H9 (cell line): ENCODE data around the gene TUBGCP6. TPM values are rescaled to one million over a fixed set of nuclear protein-coding genes. Genes with fewer than 3 reads are reported as not detected.
A peak's percentile ranks its signal among the peaks of the same experiment; 100 is the strongest.

Source experiments
- DNase-seq: peaks from one replicate; pipeline ENCODE4 v3.0.0-alpha.2; 2017
- H2AFZ ChIP-seq: one replicate; pipeline ENCODE4 v1.6.1; 2013; ENCODE audit warnings: mild to moderate bottlenecking, low read length, control low read depth, moderate library complexity
- H2AK5ac ChIP-seq: 2 replicates; pipeline ENCODE4 v1.6.1; 2013; ENCODE audit warnings: low read length, control low read depth, mixed read lengths; ENCODE audit not compliant: insufficient read length
- H2BK120ac ChIP-seq: one replicate; pipeline ENCODE4 v1.6.1; 2013; ENCODE audit warnings: low read depth, mild to moderate bottlenecking, low read length, control low read depth, inconsistent platforms; ENCODE audit not compliant: poor library complexity, severe bottlenecking
- H2BK12ac ChIP-seq: 2 replicates; pipeline ENCODE4 v1.6.1; 2013; ENCODE audit warnings: low read length, control low read depth, mixed read lengths, low read depth; ENCODE audit not compliant: insufficient read length
- H2BK15ac ChIP-seq: 2 replicates; pipeline ENCODE4 v1.6.1; 2013; ENCODE audit warnings: low read depth, low read length, control low read depth
- H2BK20ac ChIP-seq: one replicate; pipeline ENCODE4 v1.6.1; 2013; ENCODE audit warnings: low read depth, mild to moderate bottlenecking, low read length, control low read depth, inconsistent platforms; ENCODE audit not compliant: poor library complexity, severe bottlenecking
- H2BK5ac ChIP-seq: 2 replicates; pipeline ENCODE4 v1.6.1; 2013; ENCODE audit warnings: low read length, control low read depth, mixed read lengths; ENCODE audit not compliant: insufficient read length
- H3K14ac ChIP-seq: 2 replicates; pipeline ENCODE4 v1.6.1; 2013; ENCODE audit warnings: low read length, control low read depth; ENCODE audit not compliant: insufficient read depth
- H3K18ac ChIP-seq: 2 replicates; pipeline ENCODE4 v1.6.1; 2013; ENCODE audit warnings: low read depth, mild to moderate bottlenecking, mixed read lengths, low read length, control low read depth; ENCODE audit not compliant: insufficient read length
- H3K23ac ChIP-seq: 2 replicates; pipeline ENCODE4 v1.6.1; 2013; ENCODE audit warnings: low read length, control low read depth, mixed read lengths, low read depth; ENCODE audit not compliant: insufficient read length
- H3K23me2 ChIP-seq: 2 replicates; pipeline ENCODE4 v1.6.1; 2013; ENCODE audit warnings: low read depth, mild to moderate bottlenecking, mixed read lengths, low read length, control low read depth; ENCODE audit not compliant: insufficient read length, poor library complexity, severe bottlenecking
- H3K27ac ChIP-seq: 2 replicates; pipeline ENCODE4 v1.5.1; 2013; ENCODE audit warnings: low read length, control low read depth, mixed read lengths, low read depth; ENCODE audit not compliant: insufficient read length
- H3K27me3 ChIP-seq: 2 replicates; pipeline ENCODE4 v1.6.1; 2013; ENCODE audit warnings: low read length, control low read depth, inconsistent platforms; ENCODE audit not compliant: insufficient read depth
- H3K4ac ChIP-seq: 2 replicates; pipeline ENCODE4 v1.6.1; 2013; ENCODE audit warnings: low read depth, mild to moderate bottlenecking, control low read depth, inconsistent platforms, low read length, moderate library complexity
- H3K4me1 ChIP-seq: 2 replicates; pipeline ENCODE4 v1.6.1; 2013; ENCODE audit warnings: low read length, control low read depth, inconsistent platforms; ENCODE audit not compliant: insufficient read depth
- H3K4me2 ChIP-seq: 2 replicates; pipeline ENCODE4 v1.6.1; 2013; ENCODE audit warnings: low read length, control low read depth, mixed read lengths; ENCODE audit not compliant: insufficient read length, insufficient read depth
- H3K56ac ChIP-seq: 2 replicates; pipeline ENCODE4 v1.6.1; 2013; ENCODE audit warnings: low read depth, mild to moderate bottlenecking, mixed read lengths, low read length, control low read depth; ENCODE audit not compliant: insufficient read length
- H3K79me1 ChIP-seq: 2 replicates; pipeline ENCODE4 v1.6.1; 2013; ENCODE audit warnings: low read depth, mild to moderate bottlenecking, moderate library complexity, low read length, control low read depth, inconsistent platforms; ENCODE audit not compliant: insufficient read depth, poor library complexity, severe bottlenecking
- H3K79me2 ChIP-seq: 2 replicates; pipeline ENCODE4 v1.6.1; 2013; ENCODE audit warnings: low read length, control low read depth, inconsistent platforms; ENCODE audit not compliant: insufficient read depth
- H3K9ac ChIP-seq: 2 replicates; pipeline ENCODE4 v1.6.1; 2013; ENCODE audit warnings: low read length, control low read depth, mixed read lengths; ENCODE audit not compliant: insufficient read length; ENCODE audit errors: extremely low read depth
- H3K9me3 ChIP-seq: one replicate; pipeline ENCODE4 v1.6.1; 2013; ENCODE audit warnings: low read depth, low read length, inconsistent platforms; ENCODE audit not compliant: control insufficient read depth
- H3T11ph ChIP-seq: one replicate; pipeline ENCODE4 v1.6.1; 2013; ENCODE audit warnings: mild to moderate bottlenecking, low read length, control low read depth, inconsistent platforms
- H4K20me1 ChIP-seq: one replicate; pipeline ENCODE4 v1.6.1; 2013; ENCODE audit not compliant: control insufficient read depth, insufficient read length, insufficient read depth
- H4K5ac ChIP-seq: 2 replicates; pipeline ENCODE4 v1.6.1; 2013; ENCODE audit warnings: low read depth, mild to moderate bottlenecking, mixed read lengths, low read length, control low read depth; ENCODE audit not compliant: insufficient read length
- H4K8ac ChIP-seq: replicated peaks from 2 replicates; pipeline ENCODE4 v1.6.1; 2013; ENCODE audit warnings: low read length, control low read depth, mixed read lengths, low read depth; ENCODE audit not compliant: insufficient read length
- H4K91ac ChIP-seq: 2 replicates; pipeline ENCODE4 v1.6.1; 2013; ENCODE audit warnings: low read depth, mild to moderate bottlenecking, moderate library complexity, mixed read lengths, low read length, control low read depth; ENCODE audit not compliant: insufficient read length
- H3K27ac Mint-ChIP-seq, 3 experiments: 2 replicates in 2 of 3; 3 replicates in 1 of 3; pipeline ENCODE4 v1.8.0; 2020 to 2021; ENCODE audit warnings: mixed read lengths in 3 of 3, mild to moderate bottlenecking in 1 of 3, moderate library complexity in 1 of 3
- H3K27me3 Mint-ChIP-seq: 2 replicates; pipeline ENCODE4 v1.8.0; 2021; ENCODE audit warnings: low read depth, mild to moderate bottlenecking, moderate library complexity, mixed read lengths
- H3K36me3 Mint-ChIP-seq, 3 experiments: 2 replicates in 2 of 3; 3 replicates in 1 of 3; pipeline ENCODE4 v1.8.0; 2020 to 2021; ENCODE audit warnings: low read depth in 3 of 3, mixed read lengths in 3 of 3; ENCODE audit not compliant: insufficient read depth in 1 of 3
- H3K4me1 Mint-ChIP-seq, 2 experiments: 2 replicates each; pipeline ENCODE4 v1.8.0; 2020; ENCODE audit warnings: mixed read lengths in 2 of 2
- H3K4me3 Mint-ChIP-seq, 2 experiments: 2 replicates in 1 of 2; 3 replicates in 1 of 2; pipeline ENCODE4 v1.8.0; 2020 to 2021; ENCODE audit warnings: mild to moderate bottlenecking in 2 of 2, mixed read lengths in 2 of 2, moderate library complexity in 1 of 2
- H3K9me3 Mint-ChIP-seq, 2 experiments: 2 replicates in 1 of 2; 3 replicates in 1 of 2; pipeline ENCODE4 v1.8.0; 2020; ENCODE audit warnings: mild to moderate bottlenecking in 2 of 2, mixed read lengths in 2 of 2, moderate library complexity in 1 of 2
- CTCF ChIP-seq: fragments of 200-600 bp; sonication (generic); conservative IDR thresholded peaks from 3 replicates; pipeline ENCODE4 v1.8.0; 2021; ENCODE audit warnings: antibody characterized with exemption, mild to moderate bottlenecking
- WGBS: extraction: QIAGEN DNeasy Blood & Tissue Kit; methylation state at CpG from one replicate; pipeline ENCODE4 v1.1.7; 2013; ENCODE audit warnings: missing lambda C conversion rate, low lambda C conversion rate, mixed read lengths; ENCODE audit not compliant: insufficient read length; ENCODE audit errors: extremely low coverage; 5-methylcytosine and 5-hydroxymethylcytosine counted together
- total RNA-seq: library from RNA; stranded (reverse); gene quantifications from 2 replicates; pipeline ENCODE4 v1.2.1, GENCODE V29; 2021

The TUBGCP6 gene
- total RNA-seq, 1 experiment from 2014 or later = 29.0 TPM

DNA sequence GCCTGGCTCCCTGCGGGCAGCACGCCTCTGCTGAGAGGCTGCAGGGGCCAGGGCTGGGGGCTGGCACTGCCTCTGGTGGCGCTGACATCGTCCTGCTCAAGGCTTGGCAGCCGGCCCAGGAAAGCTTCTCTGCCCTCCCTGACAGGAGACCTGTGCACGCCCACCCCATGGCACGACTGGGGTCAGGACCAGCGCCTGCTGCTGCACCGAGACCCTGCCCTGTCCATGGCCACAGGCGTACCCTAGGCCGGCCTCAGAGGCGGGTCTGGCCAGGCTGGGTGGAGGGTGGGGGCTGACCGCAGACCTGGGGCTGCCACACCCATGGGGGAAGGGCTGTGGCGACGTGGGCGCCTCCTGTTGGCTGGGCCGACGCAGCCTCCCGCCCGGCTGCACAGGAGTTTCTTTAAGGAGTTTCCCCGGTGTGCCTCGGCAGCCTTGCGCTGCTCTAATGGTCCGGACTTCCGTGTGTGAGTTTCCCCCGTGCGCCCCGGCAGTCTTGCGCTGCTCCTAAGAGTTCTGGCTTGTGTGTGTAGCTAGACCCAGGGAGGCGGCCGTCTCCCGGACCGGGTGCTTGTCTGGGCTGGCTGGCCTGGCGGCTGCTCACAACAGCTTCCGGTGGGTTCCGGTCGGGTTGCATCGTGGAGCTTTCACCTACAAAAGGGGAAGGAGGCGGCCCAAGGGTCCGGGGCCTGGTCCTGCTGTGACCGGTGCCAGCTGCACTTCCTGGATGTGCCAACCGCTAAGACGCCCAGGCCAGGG is 54.5 kb downstream of the TUBGCP6 start:
- Histone ChIP-seq H3K79me1 (no peaks in the 10 kb centered on the region), H2BK12ac (no peak overlapping the region), H4K91ac (no peak overlapping the region), H2AK5ac (no peak overlapping the region), H4K20me1 (no peaks in the 10 kb centered on the region), H2BK20ac (no peak overlapping the region), H3K9me3 (no peaks in the 10 kb centered on the region), H3K79me2 (peaks cover 5% of the 10 kb centered on the region; the same call in 1 of the 2 replicates), H3K14ac (no peak overlapping the region), H3T11ph (no peak overlapping the region), H3K27ac (no peak overlapping the region), H2BK15ac (no peak overlapping the region), H3K4ac (no peak overlapping the region), H3K4me2 (no peak overlapping the region), H3K9ac (no peak overlapping the region), H2BK5ac (no peak overlapping the region), H2AFZ (no peak overlapping the region), H3K23ac (no peak overlapping the region), H3K18ac (no peak overlapping the region), H4K8ac (no peak overlapping the region), H4K5ac (no peak overlapping the region), H2BK120ac (no peak overlapping the region), H3K23me2 (peaks cover 8% of the 10 kb centered on the region), H3K56ac (no peak overlapping the region), H3K27me3 (no peaks in the 10 kb centered on the region), H3K4me1 (no peaks in the 10 kb centered on the region)
- no CpG with 5 or more reads among the region's 43 CpGs for WGBS
- peak; percentile 57 for TF ChIP-seq CTCF
- Mint-ChIP-seq H3K4me3 (peak overlapping the region; percentile 29 to 34; a peak in 3 of 5 replicates), H3K36me3 (peaks cover 6 to 11% (median 7%) of the 10 kb centered on the region in 3 experiments), H3K9me3 (no peaks in the 10 kb centered on the region), H3K27ac (no peak overlapping the region), H3K4me1 (peaks cover 7 to 22% of the 10 kb centered on the region in 2 experiments), H3K27me3 (no peaks in the 10 kb centered on the region; the same call in 1 of the 2 replicates)
- DNase-seq = peak; percentile 84
